NCI-H2227 (cell line): ENCODE measurements around the gene MYH11.

Experiments used
- DNase-seq: peaks from one replicate; lab custom pipeline; 2025; ENCODE audit not compliant: unreplicated experiment; lab: John Stamatoyannopoulos, UW

MYH11 gene

DNA sequence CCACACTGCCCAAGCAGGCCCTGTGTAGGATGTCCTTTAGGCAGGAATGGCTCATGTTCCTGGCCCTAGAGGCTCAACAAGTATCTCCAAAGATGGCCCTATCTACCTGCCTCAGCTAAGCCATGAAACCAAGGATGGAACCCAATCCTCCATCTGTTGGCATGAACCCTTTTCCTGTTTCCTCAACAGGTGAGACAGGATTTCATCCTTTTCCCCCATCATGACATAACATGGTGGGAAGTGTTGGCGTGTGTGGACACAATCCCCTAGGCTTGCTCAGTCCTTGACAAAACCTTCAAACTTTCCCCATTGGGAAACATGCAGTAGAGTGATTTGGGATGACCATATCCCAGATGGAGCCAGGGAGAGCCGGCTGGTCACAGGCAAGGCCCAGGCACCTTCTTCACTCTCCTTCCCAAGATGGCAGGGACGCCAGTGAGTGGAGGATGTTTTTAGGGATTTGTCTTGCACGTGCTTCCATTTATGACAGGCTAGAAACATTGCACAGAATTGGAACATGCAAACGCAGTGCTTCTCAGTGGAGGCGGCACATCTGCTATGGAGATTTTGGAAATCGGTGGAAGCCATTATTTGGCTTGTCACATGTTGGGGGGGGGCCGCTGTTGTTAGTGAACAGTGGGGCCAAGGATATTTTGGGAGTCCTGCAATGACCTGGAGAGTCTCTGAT lies 77.0 kb downstream of the MYH11 start:
- no peak for DNase-seq

DNA sequence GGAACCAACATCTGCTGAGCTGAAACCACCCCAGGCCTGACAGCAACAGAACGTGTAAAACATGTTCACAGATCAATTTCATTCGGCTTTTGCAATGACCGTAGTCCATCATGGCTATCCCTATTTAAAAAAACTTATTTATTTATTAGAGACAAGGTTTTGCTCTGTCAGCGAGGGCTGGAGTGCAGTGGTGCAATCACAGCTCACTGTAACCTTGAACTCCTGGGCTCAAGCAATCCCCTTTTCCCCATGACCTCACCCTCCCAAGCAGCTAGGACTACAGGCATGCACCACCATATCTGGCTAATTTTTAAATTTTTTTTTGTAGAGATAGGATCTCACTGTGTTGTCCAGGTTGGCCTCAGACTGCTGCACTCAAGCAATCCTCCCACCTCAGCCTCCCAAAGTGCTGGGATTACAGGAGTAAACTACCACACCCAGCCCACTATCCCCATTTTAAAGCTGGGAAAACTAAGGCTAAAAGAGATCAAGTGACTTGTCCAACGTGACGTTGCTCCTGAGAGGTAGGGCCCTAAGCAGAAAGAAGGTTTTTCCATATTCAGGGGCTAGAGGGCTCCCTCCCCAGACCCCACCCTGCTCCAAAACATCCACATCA lies 77.7 kb downstream of the MYH11 start:
- DNase-seq = no peak

DNA sequence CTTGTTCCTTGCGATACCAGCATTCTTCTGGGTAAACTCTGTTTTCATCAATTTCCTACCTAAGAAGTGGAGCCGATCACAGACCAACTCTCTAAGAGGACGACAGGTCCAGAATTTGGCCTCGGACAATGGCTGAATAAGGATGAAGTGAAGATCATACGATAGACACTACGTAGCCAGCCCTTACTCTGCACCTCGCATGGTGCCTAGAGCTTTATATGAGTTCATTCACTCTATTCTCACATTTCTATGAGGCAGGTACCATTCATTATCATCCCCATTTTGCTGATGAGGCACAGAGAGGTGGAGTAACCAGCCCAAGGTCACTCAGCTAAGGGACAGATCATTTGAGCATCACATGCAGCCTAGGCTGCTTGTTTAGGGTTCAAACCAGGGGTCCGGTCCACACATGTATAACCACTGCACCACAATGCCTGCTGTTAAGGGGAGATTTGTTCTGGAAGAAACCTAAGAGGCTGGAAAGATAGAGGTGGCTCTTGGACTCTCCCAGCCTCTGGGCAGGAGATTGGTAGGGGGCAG lies 78.6 kb downstream of the MYH11 start:
- no peak for DNase-seq

DNA sequence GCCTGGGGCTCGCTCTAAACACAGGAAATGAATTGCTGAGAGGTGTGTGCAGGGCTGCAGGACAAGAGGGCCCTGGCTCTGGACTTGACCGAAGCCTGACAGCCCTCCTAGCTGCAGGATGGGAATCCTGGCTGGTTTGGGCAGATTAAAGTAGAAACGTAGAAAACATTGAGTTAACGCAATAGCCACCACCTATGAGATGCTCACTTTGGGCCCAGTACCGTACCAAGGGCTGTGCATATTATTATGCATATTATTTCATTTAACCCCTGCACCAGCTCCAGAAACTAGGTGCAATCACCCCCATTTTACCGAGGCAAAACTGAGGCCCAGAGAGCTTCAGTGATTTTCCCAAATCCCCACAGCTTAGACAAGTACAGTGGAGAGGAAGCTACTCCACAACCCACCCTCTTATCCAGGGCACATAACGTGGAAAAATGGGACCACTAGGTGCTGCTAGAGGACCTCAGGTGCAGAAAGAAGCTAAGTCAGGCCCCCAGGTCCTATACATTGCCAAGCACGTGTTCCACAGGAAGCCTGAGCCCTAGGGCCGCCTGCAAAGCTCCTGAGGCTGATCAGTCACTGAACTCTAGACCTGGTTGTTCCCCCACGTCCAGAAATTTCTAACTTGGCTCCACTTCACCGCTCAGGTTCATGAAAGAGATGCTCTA lies 79.2 kb downstream of the MYH11 start:
- DNase-seq = peak; percentile 46

DNA sequence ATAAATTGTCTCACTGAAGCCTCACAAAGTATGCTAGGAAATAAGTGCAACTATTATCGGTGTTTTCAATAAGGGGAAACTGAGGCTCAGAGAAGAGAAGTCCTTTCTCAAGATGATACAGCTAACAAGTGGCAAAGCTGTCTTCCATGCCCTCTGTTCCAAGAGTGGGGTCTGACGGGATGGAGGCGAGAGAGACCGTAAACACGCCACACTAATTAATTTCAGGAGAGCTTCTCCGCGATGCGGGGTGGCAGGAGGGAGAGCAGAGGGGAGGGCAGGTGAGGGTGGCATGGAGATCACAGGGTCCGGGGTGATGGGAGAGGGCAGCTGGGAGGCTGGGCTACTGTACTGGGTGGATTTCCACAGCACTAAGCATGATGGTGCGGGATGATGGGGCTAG lies 80.3 kb downstream of the MYH11 start:
- DNase-seq = no peak

DNA sequence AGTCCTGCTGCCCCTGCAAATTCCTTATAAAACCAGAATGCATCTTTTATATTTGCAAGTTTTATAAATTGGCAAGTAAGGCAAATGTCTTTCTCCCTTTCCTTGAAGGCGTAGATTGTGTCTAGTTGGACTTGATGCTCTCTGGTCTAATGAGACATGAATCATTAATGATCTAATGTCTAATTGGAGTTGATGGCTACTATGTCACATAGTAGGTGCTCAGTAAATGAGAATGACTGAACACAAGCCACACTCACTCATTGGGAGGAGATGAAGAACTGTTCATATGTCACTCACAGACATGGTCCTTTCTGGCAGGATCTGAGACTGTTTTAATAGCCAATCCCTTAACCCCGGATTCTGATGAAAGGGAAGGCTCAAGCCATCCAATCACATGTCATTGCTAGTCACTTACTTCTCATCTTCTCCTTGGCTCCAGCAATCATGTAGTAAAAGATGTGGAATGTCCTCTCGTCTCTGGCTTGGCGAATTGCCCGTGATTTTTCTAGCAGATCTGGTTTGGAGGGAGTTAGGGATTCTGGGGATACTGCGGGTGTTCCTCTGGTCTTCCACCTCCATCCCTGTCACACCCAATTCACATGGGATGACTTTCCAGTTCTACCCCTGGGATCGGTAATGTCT lies 81.0 kb downstream of the MYH11 start:
- no peak for DNase-seq

DNA sequence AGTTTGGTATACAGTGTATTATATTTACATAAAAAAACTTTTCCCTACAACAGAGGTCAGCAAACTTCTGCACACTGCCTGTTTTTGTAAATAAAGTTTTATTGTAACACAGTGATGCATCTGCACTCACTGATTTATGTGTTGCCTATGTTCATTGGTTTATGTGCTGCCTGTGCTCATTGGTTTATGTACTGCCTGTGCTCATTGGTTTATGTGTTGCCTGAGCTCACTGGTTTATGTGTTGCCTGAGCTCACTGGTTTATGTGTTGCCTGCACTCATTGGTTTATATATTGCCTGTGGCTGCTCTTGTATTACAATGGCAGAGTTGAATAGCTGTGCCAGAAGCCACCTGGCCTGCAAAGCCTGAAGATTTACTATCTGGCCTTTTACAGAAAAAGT lies 81.6 kb downstream of the MYH11 start:
- DNase-seq = no peak

DNA sequence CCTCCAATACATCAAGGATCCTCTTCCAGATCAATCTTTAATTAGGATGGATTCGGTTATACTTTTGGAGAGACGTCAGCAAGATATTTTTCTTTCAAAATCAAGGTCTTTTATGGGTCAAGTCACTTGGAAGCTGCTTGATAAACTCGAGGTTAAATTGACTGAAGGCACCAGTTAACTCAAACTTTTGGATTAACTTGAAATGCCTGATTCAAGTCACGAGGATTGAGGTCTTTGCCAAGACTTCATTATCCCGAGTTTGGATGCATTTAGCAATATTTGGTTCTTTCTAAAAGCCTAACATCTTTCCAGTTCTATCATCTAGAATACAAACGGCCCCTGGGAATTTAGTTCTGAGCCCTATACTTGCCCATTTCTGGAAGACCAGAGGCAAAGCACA lies 82.9 kb downstream of the MYH11 start:
- DNase-seq = no peak

DNA sequence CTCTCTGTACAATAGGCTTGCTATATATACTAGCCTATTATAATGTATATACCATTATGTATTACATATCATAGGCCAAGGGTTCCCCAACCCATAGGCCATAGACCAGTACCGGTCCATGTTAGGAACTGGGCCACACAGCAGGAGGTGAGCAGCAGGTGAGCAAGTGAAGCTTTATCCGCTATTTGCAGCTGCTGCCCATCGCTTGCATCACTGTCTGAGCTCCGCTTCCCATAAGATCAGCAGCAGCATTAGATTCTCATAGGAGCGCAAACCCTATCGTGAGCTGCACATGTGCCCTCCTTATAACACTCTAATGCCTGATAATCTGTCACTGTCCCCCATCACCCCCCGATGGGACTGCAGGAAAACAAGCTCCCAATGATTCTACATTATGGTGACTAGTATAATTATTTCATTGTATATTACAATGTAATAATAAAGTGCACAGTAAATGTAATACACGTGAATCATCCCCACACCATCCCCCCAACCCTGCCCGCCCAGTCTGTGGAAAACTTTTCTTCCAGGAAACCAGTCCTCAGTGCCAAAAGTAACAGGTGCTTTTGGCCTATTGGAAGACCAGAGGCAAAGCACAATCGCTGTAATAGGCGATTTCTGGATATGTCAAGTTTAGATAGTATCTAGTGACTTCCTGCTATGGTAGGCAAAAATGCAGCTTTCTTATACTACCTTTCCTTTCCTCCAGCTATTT lies 84.1 kb downstream of the MYH11 start:
- no peak for DNase-seq

DNA sequence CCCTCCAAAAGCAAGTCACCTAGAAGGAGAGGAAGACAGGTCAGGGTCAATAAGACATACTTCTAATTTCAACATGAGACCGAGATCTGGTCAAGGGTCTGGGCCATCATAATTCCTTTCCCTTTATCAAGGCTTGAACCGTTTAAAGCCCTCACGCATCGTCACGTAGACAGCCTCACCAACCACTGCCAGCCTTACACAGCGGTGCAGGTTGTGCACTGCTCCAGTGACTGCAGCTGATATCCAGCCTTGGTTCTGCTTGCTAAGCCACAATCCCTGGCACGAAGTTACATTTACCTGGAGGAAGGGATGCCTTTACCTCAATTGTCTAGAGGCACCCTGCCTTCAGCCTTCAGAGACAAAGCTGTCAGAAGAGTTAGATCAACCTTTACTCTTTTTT lies 85.1 kb downstream of the MYH11 start:
- no peak for DNase-seq

DNA sequence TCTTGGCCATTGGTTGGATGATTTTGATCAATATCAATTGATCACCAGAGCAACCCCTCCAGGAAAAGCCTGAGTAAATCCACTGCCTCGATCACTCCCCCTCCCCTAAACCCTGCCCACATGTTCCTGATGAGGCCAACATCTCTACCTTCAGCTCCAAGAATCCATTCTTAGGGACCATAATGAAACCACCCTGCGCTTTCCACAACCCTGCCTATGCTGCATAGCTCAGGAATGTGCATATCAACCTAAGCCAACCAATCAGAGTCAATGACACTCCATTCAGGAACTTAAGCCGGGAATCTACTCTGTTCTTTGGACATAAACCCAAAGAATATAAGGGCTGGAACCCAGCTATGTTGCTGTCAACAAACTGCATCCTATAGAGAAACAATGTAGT lies 86.3 kb downstream of the MYH11 start:
- no peak for DNase-seq

DNA sequence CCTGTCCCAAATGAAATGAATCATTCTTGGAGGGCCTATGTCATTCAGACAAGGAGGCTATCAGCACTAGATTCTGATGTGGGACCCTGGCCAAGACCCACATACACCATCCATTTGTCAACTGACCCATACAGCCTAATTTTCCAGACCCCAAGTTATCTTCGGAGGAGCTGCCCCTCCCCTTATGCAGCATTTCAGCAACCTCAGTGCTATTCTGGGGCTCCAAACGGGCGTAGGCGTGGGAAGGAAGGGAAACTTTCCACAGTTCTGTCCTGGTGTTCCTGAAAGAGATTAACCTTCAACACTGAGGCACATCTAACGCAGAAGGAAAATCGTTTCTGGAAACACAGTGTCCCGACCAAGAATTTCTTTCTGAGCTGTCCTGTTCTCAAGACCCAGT lies 86.7 kb downstream of the MYH11 start:
- DNase-seq = no peak

DNA sequence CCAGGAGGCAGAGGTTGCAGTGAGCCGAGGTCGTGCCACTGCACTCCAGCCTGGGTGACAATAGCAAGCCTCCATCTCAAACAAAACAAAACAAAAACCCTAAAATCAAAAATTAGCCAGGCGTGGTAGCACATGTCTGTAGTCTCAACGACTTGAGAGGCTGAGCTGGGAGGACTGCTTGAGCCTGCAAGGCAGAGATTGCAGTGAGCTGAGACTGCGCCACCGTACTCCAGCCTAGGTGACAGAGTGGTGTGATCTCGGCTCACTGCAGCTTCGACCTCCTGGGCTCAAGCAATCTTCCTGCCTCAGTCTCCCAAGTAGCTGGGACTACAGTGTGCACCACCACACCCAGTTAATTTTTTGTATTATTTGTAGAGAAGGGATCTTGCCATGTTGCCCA lies 87.6 kb downstream of the MYH11 start:
- DNase-seq = no peak

DNA sequence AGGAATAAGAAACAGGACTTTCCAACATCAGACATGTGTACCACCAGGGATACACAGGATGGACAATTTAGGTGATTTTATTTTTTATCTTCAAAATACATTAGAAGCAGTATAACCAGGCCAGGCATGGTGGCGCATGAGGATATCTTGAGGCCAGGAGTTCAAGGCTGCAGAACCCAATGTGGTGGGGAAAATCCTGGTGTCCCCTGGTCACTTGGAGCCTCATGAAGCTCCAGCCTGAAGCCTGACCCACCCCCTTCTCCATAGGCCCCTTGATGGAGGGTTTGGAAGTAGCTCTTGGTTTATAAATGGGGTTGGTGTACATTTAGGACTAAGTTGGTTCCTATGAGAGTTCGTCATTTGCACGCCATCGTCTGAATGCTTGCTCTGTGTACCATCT lies 88.6 kb downstream of the MYH11 start:
- DNase-seq = no peak

DNA sequence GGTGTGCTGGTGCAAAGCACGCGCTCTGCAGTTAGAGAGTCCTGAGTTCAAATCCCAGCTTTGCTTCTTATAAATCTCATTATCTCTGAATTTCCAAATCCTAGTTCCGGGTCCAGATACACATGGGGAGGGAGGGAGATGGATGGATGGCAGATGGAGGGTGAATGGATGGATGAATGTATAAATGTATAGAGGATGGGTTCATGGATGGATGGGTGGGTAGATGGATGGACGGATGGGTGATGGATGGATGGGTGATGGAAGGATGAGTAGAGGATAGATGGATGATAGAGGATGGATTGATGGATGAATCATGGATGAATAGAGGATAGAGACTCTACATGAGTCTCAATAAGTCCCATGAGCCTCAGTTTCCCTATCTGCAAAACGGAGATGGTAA lies 89.9 kb downstream of the MYH11 start:
- no peak for DNase-seq

DNA sequence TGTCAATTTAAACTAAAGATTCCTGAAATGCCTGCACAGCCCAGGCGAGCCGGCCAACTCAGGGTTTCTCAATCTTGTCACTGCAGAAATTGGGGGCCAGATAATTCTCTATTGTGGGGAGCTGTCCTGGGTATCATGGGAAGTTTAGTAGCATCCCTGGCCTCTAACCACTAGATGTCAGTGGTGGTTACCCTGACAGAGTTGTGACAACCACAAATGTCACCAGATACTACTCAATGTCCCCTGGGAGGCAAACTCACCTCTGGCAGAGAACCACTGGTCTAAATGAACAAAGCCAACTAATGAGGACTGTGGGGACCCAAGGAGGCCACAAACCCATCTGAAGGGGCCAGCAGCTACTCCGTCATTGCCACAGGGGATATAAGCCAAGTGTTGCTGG lies 90.9 kb downstream of the MYH11 start:
- peak; percentile 38 for DNase-seq

DNA sequence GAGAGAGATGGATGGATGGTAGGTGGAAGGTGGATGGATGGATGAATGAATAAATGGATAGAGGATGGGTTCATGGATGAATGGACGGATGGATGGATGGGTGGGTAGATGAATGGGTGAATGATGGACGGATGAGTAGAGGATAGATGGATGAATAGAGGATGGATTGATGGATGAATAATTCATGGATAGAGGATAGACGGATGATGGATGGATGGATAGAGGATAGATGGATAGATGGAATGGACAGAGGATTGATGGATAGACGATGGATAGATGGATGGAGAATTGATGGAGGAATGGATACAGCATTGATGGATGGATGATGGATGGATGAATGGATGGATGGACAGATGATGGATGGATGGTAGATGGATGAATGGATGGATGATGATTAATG lies 91.7 kb downstream of the MYH11 start:
- DNase-seq = no peak

DNA sequence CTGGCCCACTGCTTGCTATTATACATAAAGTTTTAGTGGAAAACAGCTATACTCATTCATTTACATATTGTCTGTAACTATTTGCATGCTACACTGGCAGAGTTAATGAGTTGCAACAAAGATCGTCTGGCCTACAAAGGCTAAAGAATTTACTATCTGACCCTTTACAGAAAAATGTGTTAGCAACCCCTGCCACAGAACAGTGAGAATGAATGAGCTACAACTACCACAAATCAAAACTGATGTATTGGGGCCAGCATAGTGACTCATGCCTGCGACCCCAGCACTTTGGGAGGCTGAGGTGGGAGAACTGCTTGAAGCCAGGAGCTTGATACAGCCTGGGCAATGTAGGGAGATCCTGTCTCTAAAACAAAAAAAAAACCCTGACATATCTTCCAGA lies 92.7 kb downstream of the MYH11 start:
- DNase-seq = no peak

DNA sequence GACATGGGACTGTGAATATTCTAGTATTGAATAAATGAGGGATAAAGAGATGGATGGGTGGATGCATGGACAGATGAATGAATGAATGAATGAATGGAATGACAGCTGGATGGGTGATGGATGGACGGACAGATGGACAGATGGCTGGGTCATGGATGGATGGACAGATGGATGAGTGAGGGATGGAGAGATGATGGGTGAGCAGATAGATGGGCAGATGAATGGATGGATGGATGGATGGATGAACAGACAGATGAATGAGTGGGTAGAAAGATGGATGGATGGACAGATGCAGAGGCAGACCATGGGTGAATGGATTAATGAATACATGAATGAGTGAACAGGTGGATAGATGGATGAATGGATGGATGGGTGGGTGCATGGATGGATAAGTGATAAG lies 96.7 kb downstream of the MYH11 start:
- DNase-seq = no peak

DNA sequence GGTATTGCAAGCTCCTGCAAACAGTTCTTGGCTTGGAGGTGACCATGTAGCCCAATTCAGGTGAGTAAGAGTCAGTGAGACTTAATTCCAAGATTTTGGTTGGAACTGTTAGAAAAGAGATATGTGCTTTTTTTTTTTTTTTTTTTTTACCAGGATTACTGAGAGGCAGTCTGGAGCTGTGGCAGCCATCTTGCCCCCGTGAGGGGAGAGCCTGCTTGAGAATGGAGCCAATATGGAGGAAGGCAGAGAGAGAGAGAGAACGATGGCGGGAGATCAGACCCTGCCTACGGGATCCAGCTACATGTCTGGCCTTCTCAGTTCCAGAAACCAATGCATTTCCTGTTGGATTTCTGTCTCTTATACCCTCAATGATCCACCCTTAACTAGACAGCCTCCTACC lies 97.8 kb downstream of the MYH11 start:
- DNase-seq = no peak

DNA sequence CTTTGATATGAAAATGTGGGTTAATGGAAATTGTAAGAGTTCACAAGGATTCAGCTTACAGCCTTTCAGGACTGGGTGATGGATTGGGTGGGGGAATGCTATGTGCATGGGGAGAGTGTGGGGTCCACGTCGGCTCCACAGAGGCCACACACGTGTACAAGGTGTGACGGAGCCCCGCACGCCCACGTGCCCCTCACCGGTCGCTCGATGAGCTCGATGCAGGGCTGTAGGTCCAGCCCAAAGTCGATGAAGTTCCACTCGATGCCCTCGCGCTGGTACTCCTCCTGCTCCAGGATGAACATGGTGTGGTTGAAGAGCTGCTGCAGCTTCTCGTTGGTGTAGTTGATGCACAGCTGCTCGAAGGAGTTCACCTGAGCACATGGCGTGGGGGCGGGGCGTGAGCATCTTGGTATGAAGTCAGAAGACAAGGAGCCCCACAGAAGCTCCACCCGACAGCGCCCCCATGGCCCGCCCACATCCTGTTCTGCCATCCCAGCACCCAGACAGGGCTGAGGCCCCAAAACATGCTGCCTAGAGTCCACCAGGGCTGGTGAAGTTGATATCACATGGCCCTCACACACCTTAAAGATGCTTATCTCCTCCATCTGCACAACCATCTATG lies 99.1 kb downstream of the MYH11 start:
- DNase-seq = no peak
